Astrocyte (in vitro differentiated cells and primary cell): Measurements from ENCODE around the gene GATB. TPM values are rescaled to one million over a fixed set of nuclear protein-coding genes. Genes with fewer than 3 reads are reported as not detected.

Experiments used
- DNase-seq: peaks from one replicate; pipeline ENCODE4 v3.0.0-alpha.2; 2010; ENCODE audit warnings: low read depth
- FAIRE-seq: peaks from 2 replicates; lab custom pipeline; 2011; peaks lifted over from hg19 to GRCh38; lab: Jason Lieb, UNC
- H2AFZ ChIP-seq: 2 replicates; pipeline ENCODE4 v1.6.0; 2012; ENCODE audit warnings: low read depth, low read length, inconsistent platforms
- H3K27ac ChIP-seq: 2 replicates; pipeline ENCODE4 v1.5.1; 2011; ENCODE audit warnings: low read depth, low read length, inconsistent platforms
- H3K27me3 ChIP-seq: 2 replicates; pipeline ENCODE4 v1.6.0; 2011; ENCODE audit warnings: low read length, inconsistent platforms; ENCODE audit not compliant: insufficient read depth
- H3K36me3 ChIP-seq: 2 replicates; pipeline ENCODE4 v1.5.1; 2011; ENCODE audit warnings: low read length, inconsistent platforms; ENCODE audit not compliant: insufficient read depth
- H3K4me1 ChIP-seq: 2 replicates; pipeline ENCODE4 v1.5.1; 2011; ENCODE audit warnings: low read length, inconsistent platforms; ENCODE audit not compliant: insufficient read depth
- H3K4me2 ChIP-seq: 2 replicates; pipeline ENCODE4 v1.6.0; 2012; ENCODE audit warnings: low read length, inconsistent platforms
- H3K4me3 ChIP-seq: 2 replicates; pipeline ENCODE4 v1.5.1; 2011; ENCODE audit warnings: low read depth, mild to moderate bottlenecking, low read length, inconsistent platforms; ENCODE audit not compliant: insufficient read depth
- H3K79me2 ChIP-seq: 2 replicates; pipeline ENCODE4 v1.6.0; 2012; ENCODE audit warnings: mild to moderate bottlenecking, low read length, inconsistent platforms; ENCODE audit not compliant: insufficient read depth
- H3K9ac ChIP-seq: 2 replicates; pipeline ENCODE4 v1.6.0; 2012; ENCODE audit warnings: mild to moderate bottlenecking, low read length, inconsistent platforms
- H3K9me3 ChIP-seq: 2 replicates; pipeline ENCODE4 v1.5.1; 2012; ENCODE audit warnings: low read depth, mild to moderate bottlenecking, low read length, inconsistent platforms; ENCODE audit not compliant: insufficient read depth
- H4K20me1 ChIP-seq: 2 replicates; pipeline ENCODE4 v1.6.0; 2012; ENCODE audit warnings: low read length, inconsistent platforms; ENCODE audit not compliant: insufficient read depth
- H3K27ac Mint-ChIP-seq: one replicate; pipeline ENCODE4 v1.8.0; 2021; ENCODE audit warnings: mild to moderate bottlenecking, mixed read lengths; ENCODE audit not compliant: unreplicated experiment
- H3K27me3 Mint-ChIP-seq: one replicate; pipeline ENCODE4 v1.8.0; 2021; ENCODE audit warnings: low read depth, mixed read lengths; ENCODE audit not compliant: unreplicated experiment
- H3K36me3 Mint-ChIP-seq: one replicate; pipeline ENCODE4 v1.8.0; 2021; ENCODE audit warnings: low read depth, mixed read lengths; ENCODE audit not compliant: unreplicated experiment
- H3K4me1 Mint-ChIP-seq: one replicate; pipeline ENCODE4 v1.8.0; 2021; ENCODE audit warnings: low read depth, mixed read lengths; ENCODE audit not compliant: unreplicated experiment
- H3K4me3 Mint-ChIP-seq: one replicate; pipeline ENCODE4 v1.8.0; 2021; ENCODE audit warnings: mild to moderate bottlenecking, moderate library complexity, mixed read lengths; ENCODE audit not compliant: unreplicated experiment
- H3K9me3 Mint-ChIP-seq: one replicate; pipeline ENCODE4 v1.8.0; 2021; ENCODE audit warnings: mild to moderate bottlenecking, mixed read lengths; ENCODE audit not compliant: unreplicated experiment
- CTCF ChIP-seq: IDR thresholded peaks from 2 replicates; pipeline ENCODE4 v1.5.1; 2011; ENCODE audit warnings: low read depth, mild to moderate bottlenecking, inconsistent platforms, low read length, moderate library complexity; ENCODE audit not compliant: insufficient read depth
- EZH2 ChIP-seq: IDR thresholded peaks from 2 replicates; pipeline ENCODE4 v1.6.1; 2012; ENCODE audit warnings: mild to moderate bottlenecking, low read length, inconsistent platforms; ENCODE audit not compliant: insufficient read depth
- total RNA-seq: library from RNA; stranded (reverse); gene quantifications from 2 replicates; pipeline ENCODE4 v1.2.1, GENCODE V29; 2021

GATB gene
- total RNA-seq, 1 donor from 2014 or later = 20.8 TPM

- no peak for FAIRE-seq
- Mint-ChIP-seq H3K9me3 (no peaks in the 10 kb centered on the region), H3K4me3 (no peak overlapping the region), H3K27ac (no peak overlapping the region), H3K27me3 (no peaks in the 10 kb centered on the region), H3K4me1 (peaks cover 53% of the 10 kb centered on the region), H3K36me3 (no peaks in the 10 kb centered on the region)
- no peaks in the 10 kb centered on the region for H3K36me3 ChIP-seq
- H3K9ac ChIP-seq = no peak overlapping the region
- no peak overlapping the region for H3K4me3 ChIP-seq
- H4K20me1 ChIP-seq = no peaks in the 10 kb centered on the region
- no peak for TF ChIP-seq CTCF
- TF ChIP-seq EZH2 = no peak
- no peaks in the 10 kb centered on the region for H3K27me3 ChIP-seq
- H3K4me1 ChIP-seq = peaks cover 14% of the 10 kb centered on the region
- H2AFZ ChIP-seq = no peak overlapping the region
- no peak overlapping the region for H3K27ac ChIP-seq
- no peak overlapping the region for H3K4me2 ChIP-seq
- DNase-seq = no peak
- H3K79me2 ChIP-seq = no peaks in the 10 kb centered on the region
- H3K9me3 ChIP-seq = no peaks in the 10 kb centered on the region
Observed at GRCh38 chr4:151672996-151673395, 87.8 kb downstream of the GATB start.

DNA sequence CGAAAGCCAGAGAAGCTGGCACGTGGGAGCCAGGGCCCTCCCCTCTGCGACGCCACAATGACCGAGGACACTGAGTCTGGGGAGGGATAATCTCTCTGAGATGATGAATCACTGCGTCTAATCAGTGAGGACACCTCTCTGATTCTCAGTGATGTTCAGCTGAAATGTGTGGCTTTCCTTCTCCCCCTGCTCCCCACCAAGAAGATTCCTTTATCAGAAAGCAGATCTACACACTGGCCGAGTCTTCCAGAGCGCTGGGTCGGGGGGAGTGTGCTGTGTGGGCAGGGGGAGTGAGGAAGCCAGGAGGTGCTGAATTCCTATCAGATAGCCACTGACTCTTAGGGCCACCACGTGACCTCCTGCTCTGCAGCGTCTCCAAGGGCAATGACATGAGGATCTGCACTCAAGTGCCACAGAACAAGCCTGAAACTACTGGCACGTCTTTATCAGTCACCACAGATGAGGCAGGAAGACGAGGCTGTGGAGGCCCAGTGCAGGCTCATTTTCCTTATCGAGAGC lies 89.2 kb downstream of the GATB start:
- Histone ChIP-seq H3K27ac (no peak overlapping the region), H3K36me3 (no peaks in the 10 kb centered on the region), H3K4me2 (no peak overlapping the region), H4K20me1 (no peaks in the 10 kb centered on the region), H3K9ac (no peak overlapping the region), H2AFZ (no peak overlapping the region), H3K79me2 (no peaks in the 10 kb centered on the region), H3K4me1 (peaks cover 11% of the 10 kb centered on the region), H3K27me3 (no peaks in the 10 kb centered on the region), H3K9me3 (no peaks in the 10 kb centered on the region), H3K4me3 (no peak overlapping the region)
- DNase-seq (no peak), FAIRE-seq (no peak)
- TF ChIP-seq EZH2 (no peak), CTCF (no peak)
- no peaks in the 10 kb centered on the region for H3K9me3 Mint-ChIP-seq
- H3K4me1 Mint-ChIP-seq = peaks cover 55% of the 10 kb centered on the region
- H3K27me3 Mint-ChIP-seq = no peaks in the 10 kb centered on the region
- no peak overlapping the region for H3K4me3 Mint-ChIP-seq
- no peak overlapping the region for H3K27ac Mint-ChIP-seq
- no peaks in the 10 kb centered on the region for H3K36me3 Mint-ChIP-seq

DNA sequence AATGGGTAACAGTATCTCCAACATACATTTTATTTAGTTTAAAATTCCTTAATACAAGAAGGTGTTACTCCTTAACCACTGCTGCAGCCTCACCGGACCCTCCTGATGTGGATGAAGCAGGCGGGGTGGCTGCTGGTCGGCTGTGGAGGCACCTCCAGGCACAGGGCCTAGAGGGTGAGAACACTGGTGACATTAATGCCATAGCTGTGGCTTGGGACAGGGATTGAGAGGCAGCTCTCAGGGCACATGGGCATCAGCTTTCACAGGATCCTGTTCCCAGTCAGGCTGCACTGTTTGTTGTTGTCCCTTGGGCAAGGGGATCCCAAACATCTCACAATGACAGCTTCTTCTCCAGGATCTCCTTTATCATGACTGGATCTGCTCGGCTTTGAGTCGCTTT lies 90.0 kb downstream of the GATB start:
- TF ChIP-seq CTCF = no peak
- TF ChIP-seq EZH2 = no peak
- no peaks in the 10 kb centered on the region for H3K36me3 Mint-ChIP-seq
- no peak overlapping the region for H3K27ac ChIP-seq

More for the DNA sequence above, 90.0 kb downstream of the GATB start:
- H3K9me3 ChIP-seq = no peaks in the 10 kb centered on the region
- no peak overlapping the region for H2AFZ ChIP-seq
- Mint-ChIP-seq H3K4me1 (peaks cover 48% of the 10 kb centered on the region), H3K27me3 (no peaks in the 10 kb centered on the region), H3K27ac (no peak overlapping the region), H3K9me3 (no peaks in the 10 kb centered on the region), H3K4me3 (no peak overlapping the region)
- FAIRE-seq = no peak
- H3K27me3 ChIP-seq = no peaks in the 10 kb centered on the region
- no peak overlapping the region for H3K9ac ChIP-seq
- no peaks in the 10 kb centered on the region for H4K20me1 ChIP-seq
- H3K4me1 ChIP-seq = peaks cover 5% of the 10 kb centered on the region
- DNase-seq = no peak
- no peak overlapping the region for H3K4me2 ChIP-seq
- H3K4me3 ChIP-seq = no peak overlapping the region
- no peaks in the 10 kb centered on the region for H3K79me2 ChIP-seq
- H3K36me3 ChIP-seq = no peaks in the 10 kb centered on the region
